ENCODE data around the gene BCAM. TPM values are rescaled to one million over a fixed set of nuclear protein-coding genes. Genes with fewer than 3 reads are reported as not detected.

Gene BCAM
- polyA plus RNA-seq, 1 donor from 2014 or later, result 0.54 TPM

DNA sequence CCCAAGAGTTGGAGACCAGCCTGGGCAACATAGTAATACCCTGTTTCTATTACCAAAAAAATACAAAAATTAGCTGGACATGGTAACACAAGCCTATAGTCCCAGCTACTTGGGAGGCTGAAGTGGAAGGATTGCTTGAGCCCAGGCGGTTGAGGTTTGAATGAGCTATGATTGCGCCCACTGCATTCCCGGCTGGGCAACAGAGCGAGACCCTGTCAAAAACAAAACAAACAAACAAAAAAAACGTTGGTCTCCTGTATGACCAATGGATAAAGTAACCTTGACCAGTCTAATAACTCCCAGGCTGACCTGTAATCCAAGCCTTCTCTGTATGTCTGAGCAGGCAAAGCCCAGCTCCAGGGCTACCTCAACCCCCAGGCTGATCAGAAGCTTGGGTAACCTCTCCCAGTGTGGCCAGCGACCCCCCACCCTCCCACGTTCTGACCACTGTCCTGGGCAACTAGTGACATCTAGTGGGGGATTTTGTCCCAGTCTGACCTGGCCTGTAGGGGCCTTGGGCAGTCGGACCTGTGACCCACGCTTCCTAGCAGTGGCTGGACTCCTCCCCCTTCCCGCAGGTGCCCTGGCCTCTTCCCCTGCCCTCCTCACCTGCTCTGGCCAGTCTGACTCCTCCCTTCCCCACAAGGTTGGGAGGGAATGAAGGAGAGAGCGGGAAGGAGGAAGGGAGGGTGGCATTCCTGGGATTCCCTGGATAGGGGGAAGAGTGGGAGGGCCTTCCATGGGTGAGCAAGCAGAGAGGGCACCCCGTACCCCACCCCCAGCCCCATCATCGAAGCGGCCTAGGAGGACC is 1.0 kb upstream of the BCAM start:
- Histone ChIP-seq H2AFZ (ENCODE audit: low read depth, low read length) (no peak overlapping the region), H3K4me3 (ENCODE audit: low read length) (no peak overlapping the region), H3K4me2 (ENCODE audit: low read length) (no peak overlapping the region), H3K9ac (ENCODE audit: low read length) (no peak overlapping the region), H3K79me2 (replicated peaks; ENCODE audit: insufficient read depth, low read length) (no peaks in the 10 kb centered on the region), H3K27ac (ENCODE audit: low read length) (no peak overlapping the region), H3K27me3 (ENCODE audit: insufficient read depth, low read depth, low read length) (peaks cover 7% of the 10 kb centered on the region), H3K9me3 (ENCODE audit: low read length) (no peaks in the 10 kb centered on the region), H4K20me1 (ENCODE audit: insufficient read depth) (no peaks in the 10 kb centered on the region), H3F3A (ENCODE audit: insufficient read depth, low read length, poor library complexity, severe bottlenecking) (no peaks in the 10 kb centered on the region), H3K36me3 (ENCODE audit: insufficient read depth, low read length) (no peaks in the 10 kb centered on the region), H3K9me2 (ENCODE audit: insufficient read depth, low read length) (no peaks in the 10 kb centered on the region)
- TF ChIP-seq SMC3 (conservative IDR thresholded peaks at IDR 0.05; ENCODE audit: poor library complexity), result no peak
- TF ChIP-seq, protein P1, sequence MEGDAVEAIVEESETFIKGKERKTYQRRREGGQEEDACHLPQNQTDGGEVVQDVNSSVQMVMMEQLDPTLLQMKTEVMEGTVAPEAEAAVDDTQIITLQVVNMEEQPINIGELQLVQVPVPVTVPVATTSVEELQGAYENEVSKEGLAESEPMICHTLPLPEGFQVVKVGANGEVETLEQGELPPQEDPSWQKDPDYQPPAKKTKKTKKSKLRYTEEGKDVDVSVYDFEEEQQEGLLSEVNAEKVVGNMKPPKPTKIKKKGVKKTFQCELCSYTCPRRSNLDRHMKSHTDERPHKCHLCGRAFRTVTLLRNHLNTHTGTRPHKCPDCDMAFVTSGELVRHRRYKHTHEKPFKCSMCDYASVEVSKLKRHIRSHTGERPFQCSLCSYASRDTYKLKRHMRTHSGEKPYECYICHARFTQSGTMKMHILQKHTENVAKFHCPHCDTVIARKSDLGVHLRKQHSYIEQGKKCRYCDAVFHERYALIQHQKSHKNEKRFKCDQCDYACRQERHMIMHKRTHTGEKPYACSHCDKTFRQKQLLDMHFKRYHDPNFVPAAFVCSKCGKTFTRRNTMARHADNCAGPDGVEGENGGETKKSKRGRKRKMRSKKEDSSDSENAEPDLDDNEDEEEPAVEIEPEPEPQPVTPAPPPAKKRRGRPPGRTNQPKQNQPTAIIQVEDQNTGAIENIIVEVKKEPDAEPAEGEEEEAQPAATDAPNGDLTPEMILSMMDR (IDR thresholded peaks at IDR 0.05; ENCODE audit: poor library complexity, severe bottlenecking), result peak; percentile 36

DNA sequence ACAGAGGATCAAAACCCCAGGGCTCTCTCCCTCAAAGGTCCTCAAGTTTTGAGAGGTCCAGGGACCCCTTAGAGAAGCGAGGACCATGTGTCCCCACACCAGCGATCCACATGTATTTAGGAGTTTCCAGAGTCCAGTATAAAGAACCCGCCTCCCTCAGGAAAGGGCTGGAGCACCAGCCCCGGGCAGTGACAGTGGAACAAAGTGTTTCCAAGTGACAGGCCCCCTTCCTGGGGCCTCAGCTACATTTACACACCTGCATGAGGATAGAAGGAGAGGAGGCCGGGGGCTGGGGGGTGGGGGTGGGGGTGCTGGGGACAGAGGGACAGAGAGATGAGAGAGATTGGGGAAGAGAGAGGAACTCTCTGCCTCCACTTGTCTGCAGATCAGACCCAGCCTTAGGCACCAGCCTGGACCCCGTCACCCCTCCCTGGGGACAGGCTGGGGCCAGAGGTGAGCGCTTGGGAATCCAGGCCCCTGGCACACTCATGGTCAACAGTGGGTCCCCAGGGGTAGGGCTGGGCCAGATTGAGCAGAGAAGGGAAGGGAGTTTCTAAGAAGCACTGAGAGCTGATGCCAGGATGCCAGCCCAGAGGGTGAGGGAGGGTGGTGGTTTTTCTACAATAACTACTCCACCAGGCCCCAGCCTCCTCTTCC is 802 bp downstream of the BCAM start:
- Histone ChIP-seq H3K36me3 (ENCODE audit: insufficient read depth, low read length) (no peaks in the 10 kb centered on the region), H3K79me2 (replicated peaks; ENCODE audit: insufficient read depth, low read length) (no peaks in the 10 kb centered on the region), H3K4me2 (ENCODE audit: low read length) (no peak overlapping the region), H3K9me2 (ENCODE audit: insufficient read depth, low read length) (no peaks in the 10 kb centered on the region), H2AFZ (ENCODE audit: low read depth, low read length) (no peak overlapping the region), H4K20me1 (ENCODE audit: insufficient read depth) (no peaks in the 10 kb centered on the region), H3K4me3 (ENCODE audit: low read length) (peak overlapping the region; percentile 57), H3K9ac (ENCODE audit: low read length) (no peak overlapping the region), H3F3A (ENCODE audit: insufficient read depth, low read length, poor library complexity, severe bottlenecking) (no peaks in the 10 kb centered on the region), H3K27me3 (ENCODE audit: insufficient read depth, low read depth, low read length) (peaks cover 7% of the 10 kb centered on the region), H3K27ac (ENCODE audit: low read length) (no peak overlapping the region), H3K9me3 (ENCODE audit: low read length) (no peaks in the 10 kb centered on the region)
- TF ChIP-seq RAD21 (conservative IDR thresholded peaks at IDR 0.05) (no peak), POLR2AphosphoS5 (IDR thresholded peaks at IDR 0.05) (no peak), SMC3 (conservative IDR thresholded peaks at IDR 0.05; ENCODE audit: poor library complexity) (no peak), TAF1 (IDR thresholded peaks at IDR 0.05; ENCODE audit: low read depth) (no peak), EZH2 (IDR thresholded peaks at IDR 0.05; ENCODE audit: borderline replicate concordance, insufficient read depth, low read length, poor library complexity, severe bottlenecking) (no peak), EP300 (conservative IDR thresholded peaks at IDR 0.05; ENCODE audit: poor library complexity, severe bottlenecking) (no peak), MXI1 (conservative IDR thresholded peaks at IDR 0.05; ENCODE audit: poor library complexity, severe bottlenecking) (no peak)
- TF ChIP-seq, protein P1 (IDR thresholded peaks at IDR 0.05; ENCODE audit: poor library complexity, severe bottlenecking), result no peak
- TF ChIP-seq, protein P2, sequence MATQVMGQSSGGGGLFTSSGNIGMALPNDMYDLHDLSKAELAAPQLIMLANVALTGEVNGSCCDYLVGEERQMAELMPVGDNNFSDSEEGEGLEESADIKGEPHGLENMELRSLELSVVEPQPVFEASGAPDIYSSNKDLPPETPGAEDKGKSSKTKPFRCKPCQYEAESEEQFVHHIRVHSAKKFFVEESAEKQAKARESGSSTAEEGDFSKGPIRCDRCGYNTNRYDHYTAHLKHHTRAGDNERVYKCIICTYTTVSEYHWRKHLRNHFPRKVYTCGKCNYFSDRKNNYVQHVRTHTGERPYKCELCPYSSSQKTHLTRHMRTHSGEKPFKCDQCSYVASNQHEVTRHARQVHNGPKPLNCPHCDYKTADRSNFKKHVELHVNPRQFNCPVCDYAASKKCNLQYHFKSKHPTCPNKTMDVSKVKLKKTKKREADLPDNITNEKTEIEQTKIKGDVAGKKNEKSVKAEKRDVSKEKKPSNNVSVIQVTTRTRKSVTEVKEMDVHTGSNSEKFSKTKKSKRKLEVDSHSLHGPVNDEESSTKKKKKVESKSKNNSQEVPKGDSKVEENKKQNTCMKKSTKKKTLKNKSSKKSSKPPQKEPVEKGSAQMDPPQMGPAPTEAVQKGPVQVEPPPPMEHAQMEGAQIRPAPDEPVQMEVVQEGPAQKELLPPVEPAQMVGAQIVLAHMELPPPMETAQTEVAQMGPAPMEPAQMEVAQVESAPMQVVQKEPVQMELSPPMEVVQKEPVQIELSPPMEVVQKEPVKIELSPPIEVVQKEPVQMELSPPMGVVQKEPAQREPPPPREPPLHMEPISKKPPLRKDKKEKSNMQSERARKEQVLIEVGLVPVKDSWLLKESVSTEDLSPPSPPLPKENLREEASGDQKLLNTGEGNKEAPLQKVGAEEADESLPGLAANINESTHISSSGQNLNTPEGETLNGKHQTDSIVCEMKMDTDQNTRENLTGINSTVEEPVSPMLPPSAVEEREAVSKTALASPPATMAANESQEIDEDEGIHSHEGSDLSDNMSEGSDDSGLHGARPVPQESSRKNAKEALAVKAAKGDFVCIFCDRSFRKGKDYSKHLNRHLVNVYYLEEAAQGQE (IDR thresholded peaks at IDR 0.05; ENCODE audit: borderline replicate concordance), result no peak

Data from neural cell (in vitro differentiated cells).